ENCODE results near the gene COPE. TPM values are rescaled to one million over a fixed set of nuclear protein-coding genes. Genes with fewer than 3 reads are reported as not detected.
A peak's percentile ranks its signal among the peaks of the same experiment; 100 is the strongest.
"Not testable (repeated sequence)": the region's sequence is repeated elsewhere in the genome, so short reads cannot be mapped to it uniquely, and the experiment has no call there.

COPE gene
- polyA plus RNA-seq, 1 donor from 2014 or later: 397 TPM

DNA sequence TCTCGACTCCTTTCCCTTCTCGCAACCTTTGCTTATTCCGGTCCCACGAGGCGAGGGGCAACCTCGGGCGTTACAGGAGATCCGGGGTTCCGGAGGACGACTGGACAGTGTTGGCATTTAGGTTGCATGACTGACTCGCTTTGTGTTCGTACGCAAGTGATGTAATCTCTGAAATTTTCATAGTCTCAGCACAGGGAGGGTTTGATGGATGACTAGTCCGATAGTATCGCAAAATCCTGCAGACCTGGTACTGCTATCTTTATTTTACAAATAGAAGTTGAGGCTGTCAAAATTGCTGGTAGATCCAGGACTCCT, 670 bp upstream of the COPE start:
- no peaks in the 10 kb centered on the region for H3F3A ChIP-seq (ENCODE audit: insufficient read depth, low read length, poor library complexity, severe bottlenecking)
- peak overlapping the region; percentile 95 for H3K4me2 ChIP-seq (ENCODE audit: low read length)
- no peaks in the 10 kb centered on the region for H4K20me1 ChIP-seq (ENCODE audit: insufficient read depth)
- H3K27me3 ChIP-seq (ENCODE audit: insufficient read depth, low read depth, low read length): no peaks in the 10 kb centered on the region
- no peaks in the 10 kb centered on the region for H3K9me3 ChIP-seq (ENCODE audit: low read length)
- peak overlapping the region; percentile 84 for H3K9ac ChIP-seq (ENCODE audit: low read length)
- H3K36me3 ChIP-seq (ENCODE audit: insufficient read depth, low read length): no peaks in the 10 kb centered on the region
- H3K27ac ChIP-seq (ENCODE audit: low read length): peak overlapping the region; percentile 70
- H3K4me3 ChIP-seq (ENCODE audit: low read length): peak overlapping the region; percentile 89
- H3K9me2 ChIP-seq (ENCODE audit: insufficient read depth, low read length): no peaks in the 10 kb centered on the region
- H2AFZ ChIP-seq (ENCODE audit: low read depth, low read length): peak overlapping the region; percentile 65
- H3K79me2 ChIP-seq (replicated peaks; ENCODE audit: insufficient read depth, low read length): peaks cover 32% of the 10 kb centered on the region
- peak; percentile 1 for TF ChIP-seq EP300 (conservative IDR thresholded peaks at IDR 0.05; ENCODE audit: poor library complexity, severe bottlenecking)
- peak; percentile 5 for TF ChIP-seq SMC3 (conservative IDR thresholded peaks at IDR 0.05; ENCODE audit: poor library complexity)
- no peak for TF ChIP-seq RAD21 (conservative IDR thresholded peaks at IDR 0.05)

DNA sequence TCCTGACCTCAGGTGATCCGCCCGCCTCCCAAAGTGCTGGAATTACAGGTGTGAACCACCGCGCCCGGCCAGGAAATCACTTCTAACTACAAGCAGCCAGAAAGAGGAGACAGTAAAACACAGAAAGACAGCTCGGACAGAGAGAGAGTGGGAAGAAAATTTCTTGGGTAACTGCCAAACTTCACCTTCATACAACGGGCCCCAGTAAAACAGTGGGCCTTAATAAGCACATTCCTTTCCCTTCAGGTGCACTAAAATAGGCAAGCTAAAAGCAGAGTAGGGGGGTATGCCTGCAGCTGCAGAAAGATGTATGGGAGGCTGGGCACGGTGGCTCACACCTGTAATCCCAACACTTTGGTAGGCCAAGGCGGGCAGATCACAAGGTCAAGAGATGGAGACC, 1.6 kb downstream of the COPE start:
- Histone ChIP-seq H3K79me2 (replicated peaks; ENCODE audit: insufficient read depth, low read length) (peaks cover 32% of the 10 kb centered on the region), H3K4me3 (ENCODE audit: low read length) (peak overlapping the region; percentile 89)
- not testable (repeated sequence) for H3K27ac ChIP-seq (ENCODE audit: low read length); H3K4me2 ChIP-seq (ENCODE audit: low read length); H3K27me3 ChIP-seq (ENCODE audit: insufficient read depth, low read depth, low read length); H4K20me1 ChIP-seq (ENCODE audit: insufficient read depth); H2AFZ ChIP-seq (ENCODE audit: low read depth, low read length); H3K9me3 ChIP-seq (ENCODE audit: low read length); H3K36me3 ChIP-seq (ENCODE audit: insufficient read depth, low read length); H3K9ac ChIP-seq (ENCODE audit: low read length); H3K9me2 ChIP-seq (ENCODE audit: insufficient read depth, low read length); H3F3A ChIP-seq (ENCODE audit: insufficient read depth, low read length, poor library complexity, severe bottlenecking)

DNA sequence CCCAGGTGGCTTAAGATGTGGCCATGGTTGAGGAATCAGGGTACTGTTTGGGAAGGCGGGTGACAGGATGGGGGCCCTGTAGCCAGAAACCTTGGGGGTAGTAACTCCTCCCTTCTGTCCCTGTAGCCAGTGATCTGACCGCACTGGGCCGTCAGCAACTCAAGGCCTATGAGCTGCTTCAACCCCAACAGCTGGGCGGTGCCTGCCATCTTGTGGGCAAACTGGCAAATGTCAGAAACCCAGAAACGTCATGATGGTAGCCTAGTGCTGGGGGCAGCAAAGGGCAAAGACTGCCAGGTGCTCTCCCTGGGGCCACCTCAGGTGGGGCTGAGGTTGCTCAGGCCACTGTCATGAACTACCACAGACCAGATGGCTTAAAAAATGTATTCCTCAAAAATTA, 3.5 kb downstream of the COPE start:
- Histone ChIP-seq H3K36me3 (ENCODE audit: insufficient read depth, low read length) (peaks cover 4% of the 10 kb centered on the region), H3K9ac (ENCODE audit: low read length) (no peak overlapping the region), H3K9me2 (ENCODE audit: insufficient read depth, low read length) (no peaks in the 10 kb centered on the region), H3K4me3 (ENCODE audit: low read length) (no peak overlapping the region), H3K27me3 (ENCODE audit: insufficient read depth, low read depth, low read length) (no peaks in the 10 kb centered on the region), H3K4me2 (ENCODE audit: low read length) (no peak overlapping the region), H2AFZ (ENCODE audit: low read depth, low read length) (no peak overlapping the region), H4K20me1 (ENCODE audit: insufficient read depth) (no peaks in the 10 kb centered on the region), H3K79me2 (replicated peaks; ENCODE audit: insufficient read depth, low read length) (peaks cover 32% of the 10 kb centered on the region), H3K9me3 (ENCODE audit: low read length) (no peaks in the 10 kb centered on the region), H3K27ac (ENCODE audit: low read length) (no peak overlapping the region), H3F3A (ENCODE audit: insufficient read depth, low read length, poor library complexity, severe bottlenecking) (no peaks in the 10 kb centered on the region)
- no peak for TF ChIP-seq TAF1 (IDR thresholded peaks at IDR 0.05; ENCODE audit: low read depth)
- TF ChIP-seq RAD21 (conservative IDR thresholded peaks at IDR 0.05): peak; percentile 55
- TF ChIP-seq, protein P1, sequence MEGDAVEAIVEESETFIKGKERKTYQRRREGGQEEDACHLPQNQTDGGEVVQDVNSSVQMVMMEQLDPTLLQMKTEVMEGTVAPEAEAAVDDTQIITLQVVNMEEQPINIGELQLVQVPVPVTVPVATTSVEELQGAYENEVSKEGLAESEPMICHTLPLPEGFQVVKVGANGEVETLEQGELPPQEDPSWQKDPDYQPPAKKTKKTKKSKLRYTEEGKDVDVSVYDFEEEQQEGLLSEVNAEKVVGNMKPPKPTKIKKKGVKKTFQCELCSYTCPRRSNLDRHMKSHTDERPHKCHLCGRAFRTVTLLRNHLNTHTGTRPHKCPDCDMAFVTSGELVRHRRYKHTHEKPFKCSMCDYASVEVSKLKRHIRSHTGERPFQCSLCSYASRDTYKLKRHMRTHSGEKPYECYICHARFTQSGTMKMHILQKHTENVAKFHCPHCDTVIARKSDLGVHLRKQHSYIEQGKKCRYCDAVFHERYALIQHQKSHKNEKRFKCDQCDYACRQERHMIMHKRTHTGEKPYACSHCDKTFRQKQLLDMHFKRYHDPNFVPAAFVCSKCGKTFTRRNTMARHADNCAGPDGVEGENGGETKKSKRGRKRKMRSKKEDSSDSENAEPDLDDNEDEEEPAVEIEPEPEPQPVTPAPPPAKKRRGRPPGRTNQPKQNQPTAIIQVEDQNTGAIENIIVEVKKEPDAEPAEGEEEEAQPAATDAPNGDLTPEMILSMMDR (IDR thresholded peaks at IDR 0.05; ENCODE audit: poor library complexity, severe bottlenecking): peak; percentile 52
- TF ChIP-seq SMC3 (conservative IDR thresholded peaks at IDR 0.05; ENCODE audit: poor library complexity): peak; percentile 27
- no peak for TF ChIP-seq POLR2AphosphoS5 (IDR thresholded peaks at IDR 0.05)

DNA sequence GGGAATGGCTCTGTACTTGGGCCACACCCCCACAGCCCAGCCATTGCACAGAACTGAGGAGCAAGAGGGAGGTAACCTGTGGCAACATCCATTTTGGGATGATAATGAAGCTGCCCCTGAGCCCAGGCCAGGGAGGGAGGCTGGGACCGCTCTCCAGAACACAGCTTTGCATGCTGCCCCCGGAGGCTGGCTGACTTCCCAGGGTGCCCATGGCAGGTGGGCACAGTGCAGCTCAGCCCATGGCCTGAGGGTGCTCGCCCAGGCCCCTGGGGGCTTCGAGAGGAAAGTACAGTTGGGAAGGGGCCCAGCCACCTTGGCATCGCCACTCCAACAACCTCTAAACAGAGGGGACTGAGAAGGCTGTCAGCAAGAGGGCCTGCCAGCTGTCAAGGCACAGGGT, 5.7 kb downstream of the COPE start:
- Histone ChIP-seq H3K9me2 (ENCODE audit: insufficient read depth, low read length) (no peaks in the 10 kb centered on the region), H3K4me3 (ENCODE audit: low read length) (no peak overlapping the region), H3F3A (ENCODE audit: insufficient read depth, low read length, poor library complexity, severe bottlenecking) (no peaks in the 10 kb centered on the region), H3K9me3 (ENCODE audit: low read length) (no peaks in the 10 kb centered on the region), H3K27ac (ENCODE audit: low read length) (no peak overlapping the region), H3K27me3 (ENCODE audit: insufficient read depth, low read depth, low read length) (no peaks in the 10 kb centered on the region), H2AFZ (ENCODE audit: low read depth, low read length) (no peak overlapping the region), H3K36me3 (ENCODE audit: insufficient read depth, low read length) (peaks cover 4% of the 10 kb centered on the region), H3K79me2 (replicated peaks; ENCODE audit: insufficient read depth, low read length) (peaks cover 15% of the 10 kb centered on the region), H3K9ac (ENCODE audit: low read length) (no peak overlapping the region), H4K20me1 (ENCODE audit: insufficient read depth) (no peaks in the 10 kb centered on the region), H3K4me2 (ENCODE audit: low read length) (no peak overlapping the region)
- TF ChIP-seq TAF1 (IDR thresholded peaks at IDR 0.05; ENCODE audit: low read depth) (no peak), RAD21 (conservative IDR thresholded peaks at IDR 0.05) (no peak), EP300 (conservative IDR thresholded peaks at IDR 0.05; ENCODE audit: poor library complexity, severe bottlenecking) (no peak), EZH2 (IDR thresholded peaks at IDR 0.05; ENCODE audit: borderline replicate concordance, insufficient read depth, low read length, poor library complexity, severe bottlenecking) (no peak), POLR2AphosphoS5 (IDR thresholded peaks at IDR 0.05) (no peak), SMC3 (conservative IDR thresholded peaks at IDR 0.05; ENCODE audit: poor library complexity) (no peak), MXI1 (conservative IDR thresholded peaks at IDR 0.05; ENCODE audit: poor library complexity, severe bottlenecking) (no peak)
- TF ChIP-seq, protein P2, sequence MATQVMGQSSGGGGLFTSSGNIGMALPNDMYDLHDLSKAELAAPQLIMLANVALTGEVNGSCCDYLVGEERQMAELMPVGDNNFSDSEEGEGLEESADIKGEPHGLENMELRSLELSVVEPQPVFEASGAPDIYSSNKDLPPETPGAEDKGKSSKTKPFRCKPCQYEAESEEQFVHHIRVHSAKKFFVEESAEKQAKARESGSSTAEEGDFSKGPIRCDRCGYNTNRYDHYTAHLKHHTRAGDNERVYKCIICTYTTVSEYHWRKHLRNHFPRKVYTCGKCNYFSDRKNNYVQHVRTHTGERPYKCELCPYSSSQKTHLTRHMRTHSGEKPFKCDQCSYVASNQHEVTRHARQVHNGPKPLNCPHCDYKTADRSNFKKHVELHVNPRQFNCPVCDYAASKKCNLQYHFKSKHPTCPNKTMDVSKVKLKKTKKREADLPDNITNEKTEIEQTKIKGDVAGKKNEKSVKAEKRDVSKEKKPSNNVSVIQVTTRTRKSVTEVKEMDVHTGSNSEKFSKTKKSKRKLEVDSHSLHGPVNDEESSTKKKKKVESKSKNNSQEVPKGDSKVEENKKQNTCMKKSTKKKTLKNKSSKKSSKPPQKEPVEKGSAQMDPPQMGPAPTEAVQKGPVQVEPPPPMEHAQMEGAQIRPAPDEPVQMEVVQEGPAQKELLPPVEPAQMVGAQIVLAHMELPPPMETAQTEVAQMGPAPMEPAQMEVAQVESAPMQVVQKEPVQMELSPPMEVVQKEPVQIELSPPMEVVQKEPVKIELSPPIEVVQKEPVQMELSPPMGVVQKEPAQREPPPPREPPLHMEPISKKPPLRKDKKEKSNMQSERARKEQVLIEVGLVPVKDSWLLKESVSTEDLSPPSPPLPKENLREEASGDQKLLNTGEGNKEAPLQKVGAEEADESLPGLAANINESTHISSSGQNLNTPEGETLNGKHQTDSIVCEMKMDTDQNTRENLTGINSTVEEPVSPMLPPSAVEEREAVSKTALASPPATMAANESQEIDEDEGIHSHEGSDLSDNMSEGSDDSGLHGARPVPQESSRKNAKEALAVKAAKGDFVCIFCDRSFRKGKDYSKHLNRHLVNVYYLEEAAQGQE (IDR thresholded peaks at IDR 0.05; ENCODE audit: borderline replicate concordance): no peak
- TF ChIP-seq, protein P1 (IDR thresholded peaks at IDR 0.05; ENCODE audit: poor library complexity, severe bottlenecking): no peak
